B cell (primary cell): ENCODE results near the gene CRY2. TPM values are rescaled to one million over a fixed set of nuclear protein-coding genes. Genes with fewer than 3 reads are reported as not detected.
A peak's percentile ranks its signal among the peaks of the same experiment; 100 is the strongest.

Experiments used
- ATAC-seq: fragments of 200-7000 bp; cut with Tn5 transposase; one replicate; pipeline ENCODE4 v1.10.0; 2021; ENCODE audit warnings: low read depth, mild to moderate bottlenecking, moderate number of reproducible peaks, moderate library complexity
- CTCF ChIA-PET: fragments of 350-600 bp; sonication (Branson Sonifier 250); formaldehyde crosslinking; loops from one replicate; lab custom pipeline; 2021; ENCODE audit warnings: antibody characterized with exemption, inconsistent platforms; lab: Charles Lee
- POLR2A ChIA-PET: fragments of 350-600 bp; sonication (Branson Sonifier 250); formaldehyde crosslinking; loops from one replicate; lab custom pipeline; 2021; ENCODE audit warnings: antibody characterized with exemption; lab: Charles Lee
- DNase-seq: peaks from one replicate; pipeline ENCODE4 v3.0.0; 2013
- H2AFZ ChIP-seq: 2 replicates; pipeline ENCODE4 v1.6.1; 2012; ENCODE audit warnings: mild to moderate bottlenecking, low read depth, low read length; ENCODE audit not compliant: insufficient read depth, poor library complexity, severe bottlenecking
- H3K27ac ChIP-seq, 2 donors: 1 replicate in 1 of 2; 2 replicates in 1 of 2; pipeline ENCODE4 v1.5.1; 2012 to 2013; ENCODE audit warnings: low read length in 2 of 2, mild to moderate bottlenecking in 2 of 2, moderate library complexity in 1 of 2
- H3K27me3 ChIP-seq, 4 experiments: fragments of 200-600 bp in 1 of 4; sonication (generic) in 1 of 4; replicated peaks in 1 of 4; 1 replicate in 2 of 4; 2 replicates in 2 of 4; pipeline versions ENCODE4 v1.6.1 to v1.7.0; 2013 to 2016; ENCODE audit warnings: low read length in 3 of 4, mild to moderate bottlenecking in 2 of 4, mixed read lengths in 1 of 4, moderate library complexity in 1 of 4; ENCODE audit not compliant: insufficient read depth in 4 of 4, control insufficient read depth in 3 of 4; ENCODE audit errors: control extremely low read depth in 1 of 4
- H3K36me3 ChIP-seq, 2 experiments: replicated peaks in 1 of 2; 1 replicate in 1 of 2; 2 replicates in 1 of 2; pipeline versions ENCODE4 v1.6.1 to v1.7.1; 2013; ENCODE audit warnings: low read length in 1 of 2; ENCODE audit not compliant: insufficient read depth in 2 of 2, control insufficient read depth in 1 of 2; ENCODE audit errors: control extremely low read depth in 1 of 2, extremely low read depth in 1 of 2
- H3K4me1 ChIP-seq, 2 donors: fragments of 200-600 bp in 1 of 2; sonication (generic) in 1 of 2; 1 replicate in 1 of 2; 2 replicates in 1 of 2; pipeline versions ENCODE4 v1.5.1 to v1.6.1; 2013 to 2017; ENCODE audit warnings: low read length in 2 of 2; ENCODE audit not compliant: control insufficient read depth in 2 of 2, insufficient read depth in 2 of 2
- H3K4me2 ChIP-seq: replicated peaks from 2 replicates; pipeline ENCODE3; 2012; ENCODE audit warnings: mild to moderate bottlenecking, low read depth, low read length; ENCODE audit not compliant: poor library complexity, severe bottlenecking
- H3K4me3 ChIP-seq, 5 experiments: fragments of 200-600 bp in 1 of 5; sonication (generic) in 1 of 5; 1 replicate in 3 of 5; 2 replicates in 2 of 5; pipeline versions ENCODE4 v1.5.1 to v1.7.0; 2011 to 2016; ENCODE audit warnings: low read length in 4 of 5, mild to moderate bottlenecking in 4 of 5, low read depth in 2 of 5, control low read depth in 1 of 5, moderate library complexity in 1 of 5; ENCODE audit not compliant: insufficient read depth in 1 of 5; ENCODE audit errors: control extremely low read depth in 1 of 5, extremely low read depth in 1 of 5
- H3K79me2 ChIP-seq: fragments of 200-600 bp; sonication (generic); one replicate; pipeline ENCODE4 v1.6.0; 2016; ENCODE audit warnings: low read length; ENCODE audit not compliant: control insufficient read depth, insufficient read depth
- H3K9ac ChIP-seq: fragments of 200-600 bp; sonication (generic); 2 replicates; pipeline ENCODE4 v1.6.1; 2017; ENCODE audit warnings: mild to moderate bottlenecking, low read length, moderate library complexity
- H3K9me3 ChIP-seq, 3 donors: one replicate each; pipeline versions ENCODE4 v1.6.1 to v1.7.1; 2013; ENCODE audit warnings: low read length in 2 of 3; ENCODE audit not compliant: control insufficient read depth in 2 of 3, insufficient read depth in 1 of 3; ENCODE audit errors: control extremely low read depth in 1 of 3
- H4K20me1 ChIP-seq: 2 replicates; pipeline ENCODE4 v1.6.0; 2012; ENCODE audit warnings: mild to moderate bottlenecking, low read length; ENCODE audit not compliant: insufficient read depth, control insufficient read depth, poor library complexity, severe bottlenecking
- H3K27ac Mint-ChIP-seq: one replicate; pipeline ENCODE4 v1.8.0; 2021; ENCODE audit warnings: mixed read lengths
- H3K27me3 Mint-ChIP-seq: one replicate; pipeline ENCODE4 v1.8.0; 2021; ENCODE audit warnings: mixed read lengths
- H3K4me1 Mint-ChIP-seq: one replicate; pipeline ENCODE4 v1.8.0; 2021; ENCODE audit warnings: mixed read lengths
- H3K4me3 Mint-ChIP-seq: one replicate; pipeline ENCODE4 v1.8.0; 2021; ENCODE audit warnings: mixed read lengths
- H3K9me3 Mint-ChIP-seq: one replicate; pipeline ENCODE4 v1.8.0; 2022; ENCODE audit warnings: mixed read lengths; ENCODE audit not compliant: insufficient read depth
- EZH2 ChIP-seq: IDR thresholded peaks from 2 replicates; pipeline ENCODE4 v1.6.1; 2012; ENCODE audit warnings: borderline replicate concordance, low read depth, mild to moderate bottlenecking, moderate library complexity, low read length; ENCODE audit not compliant: insufficient read depth, poor library complexity, severe bottlenecking
- WGBS: methylation state at CpG from one replicate; pipeline ENCODE4 v1.1.5; 2013; ENCODE audit warnings: missing lambda C conversion rate; ENCODE audit not compliant: insufficient coverage; 5-methylcytosine and 5-hydroxymethylcytosine counted together
- intact Hi-C: fragments of 100-400 bp; cut with micrococcal nuclease; formaldehyde crosslinking; loops from one replicate; pipeline ENCODE4 v1.10.0; 2022
- polyA plus RNA-seq: library from polyadenylated mRNA; depleted of rRNA; stranded (reverse); fragments of >200 nt; gene quantifications from 2 replicates; pipeline ENCODE4 v1.2.3, GENCODE V29; 2012
- total RNA-seq, 2 donors: library from RNA; stranded (reverse); fragments of 120-200 nt in 1 of 2; gene quantifications; 1 replicate in 1 of 2; 2 replicates in 1 of 2; pipeline versions ENCODE4 v1.2.3 to v1.2.4, GENCODE V29; 2013 to 2022
- TF ChIP-seq, protein P1 (sequence below): fragments of 200-600 bp; IDR thresholded peaks from one replicate; pipeline ENCODE4 v1.8.0; 2022; ENCODE audit warnings: antibody characterized with exemption, mild to moderate bottlenecking

CRY2 gene
- total and polyA plus RNA-seq, 2 donors (not counting 1 experiment from before 2014, with no cell fraction given) = 20.4 to 65.1 TPM

DNA sequence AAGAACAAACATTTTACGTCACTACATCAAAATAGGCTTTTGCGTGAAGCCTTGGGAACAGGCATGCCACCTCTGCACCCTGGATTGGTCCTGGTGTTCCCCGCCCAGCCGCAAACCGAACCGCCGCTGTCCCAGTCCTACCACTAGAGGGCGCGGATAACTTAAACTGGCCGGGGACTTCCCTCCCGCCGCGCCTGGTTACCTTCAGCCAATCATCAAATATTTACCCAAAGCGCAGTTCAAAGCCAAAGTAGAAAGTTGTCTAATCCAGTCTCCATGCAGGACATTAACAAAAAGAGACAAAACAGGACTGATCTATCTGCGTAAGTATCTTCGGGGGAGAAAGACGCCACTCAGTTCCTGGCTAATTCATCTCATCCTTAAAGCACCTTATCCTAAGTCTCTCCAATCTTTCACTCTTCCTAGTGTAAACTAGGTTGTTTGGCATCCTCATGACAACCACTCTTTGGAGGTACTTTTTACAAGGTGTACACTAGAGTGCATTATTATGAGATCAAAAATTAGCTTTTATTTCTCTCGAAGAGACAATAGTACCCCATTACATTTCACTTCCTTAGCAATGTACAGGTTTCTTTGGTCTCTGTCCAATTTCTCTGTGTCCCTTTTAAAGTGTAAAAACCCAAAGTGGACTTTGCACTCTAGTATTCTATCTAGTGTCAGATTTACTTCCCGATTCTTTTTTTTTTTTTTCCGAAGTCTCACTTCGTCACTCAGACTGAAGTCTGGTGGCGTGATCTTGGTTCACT lies 3.9 kb upstream of the CRY2 start:
- ChIA-PET POLR2A (no interaction called here), CTCF (interaction anchor here (0.6 to 4.3 kb wide), 21 partner anchors 10 to 194 kb away, joined by 3 to 50 read pairs (median 4); partner anchors contain the start of gene PEX16)
- Histone ChIP-seq H2AFZ (peak overlapping the region; percentile 60), H3K36me3 (no peaks in the 10 kb centered on the region), H3K9me3 (no peaks in the 10 kb centered on the region), H3K79me2 (peaks cover 11% of the 10 kb centered on the region), H3K4me1 (peaks cover 20 to 27% of the 10 kb centered on the region in 2 donors), H4K20me1 (peaks cover 7% of the 10 kb centered on the region), H3K4me3 (peak overlapping the region in 3 of 5 experiments; percentile 8 to 57 (median 40)), H3K4me2 (peak overlapping the region; percentile 79), H3K27me3 (no peaks in the 10 kb centered on the region), H3K27ac (peak overlapping the region; percentile 80 to 92), H3K9ac (peak overlapping the region; percentile 67)
- H3K9me3 Mint-ChIP-seq = no peaks in the 10 kb centered on the region
- peak; percentile 93 for DNase-seq
- H3K27ac Mint-ChIP-seq = peak overlapping the region; percentile 88
- WGBS = 23% methylated on average over 19 of the region's 22 CpGs
- no peaks in the 10 kb centered on the region for H3K27me3 Mint-ChIP-seq
- ATAC-seq = peak; percentile 18
- peak overlapping the region; percentile 61 for H3K4me3 Mint-ChIP-seq
- H3K4me1 Mint-ChIP-seq = peaks cover 33% of the 10 kb centered on the region
- TF ChIP-seq, protein P1, sequence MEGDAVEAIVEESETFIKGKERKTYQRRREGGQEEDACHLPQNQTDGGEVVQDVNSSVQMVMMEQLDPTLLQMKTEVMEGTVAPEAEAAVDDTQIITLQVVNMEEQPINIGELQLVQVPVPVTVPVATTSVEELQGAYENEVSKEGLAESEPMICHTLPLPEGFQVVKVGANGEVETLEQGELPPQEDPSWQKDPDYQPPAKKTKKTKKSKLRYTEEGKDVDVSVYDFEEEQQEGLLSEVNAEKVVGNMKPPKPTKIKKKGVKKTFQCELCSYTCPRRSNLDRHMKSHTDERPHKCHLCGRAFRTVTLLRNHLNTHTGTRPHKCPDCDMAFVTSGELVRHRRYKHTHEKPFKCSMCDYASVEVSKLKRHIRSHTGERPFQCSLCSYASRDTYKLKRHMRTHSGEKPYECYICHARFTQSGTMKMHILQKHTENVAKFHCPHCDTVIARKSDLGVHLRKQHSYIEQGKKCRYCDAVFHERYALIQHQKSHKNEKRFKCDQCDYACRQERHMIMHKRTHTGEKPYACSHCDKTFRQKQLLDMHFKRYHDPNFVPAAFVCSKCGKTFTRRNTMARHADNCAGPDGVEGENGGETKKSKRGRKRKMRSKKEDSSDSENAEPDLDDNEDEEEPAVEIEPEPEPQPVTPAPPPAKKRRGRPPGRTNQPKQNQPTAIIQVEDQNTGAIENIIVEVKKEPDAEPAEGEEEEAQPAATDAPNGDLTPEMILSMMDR = peak; percentile 89
- TF ChIP-seq EZH2 = no peak
- intact Hi-C loops = loop anchor here (1.0 to 10.0 kb wide), 6 partner anchors 24 to 1239 kb away; partner anchors contain the start of gene SLC35C1
